Esophagus muscularis mucosa (tissue), 4 donors: ENCODE measurements around the gene VTI1A. TPM values are rescaled to one million over a fixed set of nuclear protein-coding genes. Genes with fewer than 3 reads are reported as not detected.

ENCODE experiments used
- DNase-seq: peaks from one replicate; pipeline ENCODE4 v3.0.0-alpha.2; 2017; ENCODE audit errors: extremely low spot score
- H3K27ac ChIP-seq, 4 donors: fragments of 200-600 bp; sonication (generic); replicated peaks in 1 of 4; 1 replicate in 3 of 4; 2 replicates in 1 of 4; pipeline ENCODE4 v1.5.1; 2016 to 2019; ENCODE audit warnings: mild to moderate bottlenecking in 1 of 4
- H3K27me3 ChIP-seq, 4 donors: fragments of 200-600 bp; sonication (generic); one replicate each; pipeline versions ENCODE4 v1.5.1 to v1.6.0; 2016 to 2019
- H3K36me3 ChIP-seq, 4 donors: fragments of 200-600 bp; sonication (generic); one replicate each; pipeline ENCODE4 v1.5.1; 2016 to 2019
- H3K4me1 ChIP-seq, 4 donors: fragments of 200-600 bp; sonication (generic); one replicate each; pipeline ENCODE4 v1.5.1; 2016 to 2019
- H3K4me3 ChIP-seq, 4 donors: fragments of 200-600 bp; sonication (generic); 1 replicate in 2 of 4; 2 replicates in 2 of 4; pipeline ENCODE4 v1.5.1; 2016 to 2019; ENCODE audit warnings: mild to moderate bottlenecking in 4 of 4, moderate library complexity in 1 of 4
- H3K9me3 ChIP-seq, 4 donors: fragments of 200-600 bp; sonication (generic); 1 replicate in 3 of 4; 2 replicates in 1 of 4; pipeline ENCODE4 v1.5.1; 2016 to 2019
- EP300 ChIP-seq: sonication (generic); formaldehyde crosslinking; IDR thresholded peaks from one replicate; pipeline ENCODE4 v1.6.1; 2017; ENCODE audit warnings: antibody characterized with exemption
- POLR2A ChIP-seq: fragments of 450-650 bp; IDR thresholded peaks from one replicate; pipeline ENCODE4 v1.6.1; 2017; ENCODE audit warnings: antibody characterized with exemption, moderate library complexity, mild to moderate bottlenecking, low read depth
- POLR2AphosphoS5 ChIP-seq, 2 donors: sonication (generic); formaldehyde crosslinking; IDR thresholded peaks; one replicate each; pipeline ENCODE4 v1.6.1; 2017; ENCODE audit warnings: antibody characterized with exemption in 2 of 2
- WGBS: methylation state at CpG from one replicate; pipeline ENCODE4 v1.1.5; 2018; 5-methylcytosine and 5-hydroxymethylcytosine counted together
- intact Hi-C: fragments of 100-400 bp; cut with DNase I; formaldehyde crosslinking; loops from one replicate; pipeline ENCODE4 v1.15.1; 2023
- total RNA-seq, 4 donors: library from RNA; depleted of rRNA; stranded (reverse); fragments of >200 nt; gene quantifications; one replicate each; pipeline versions ENCODE4 v1.1.0 to v1.2.1, GENCODE V29; 2016
- TF ChIP-seq, protein P1 (sequence below), 3 experiments: fragments of 200-600 bp in 2 of 3; fragments of 450-650 bp in 1 of 3; sonication (generic) in 2 of 3; IDR thresholded peaks; one replicate each; pipeline ENCODE4 v1.5.1; 2017 to 2019; ENCODE audit warnings: antibody characterized with exemption in 3 of 3, mild to moderate bottlenecking in 2 of 3, moderate library complexity in 1 of 3

The VTI1A gene
- total RNA-seq, 4 donors from 2014 or later = 27.6 to 42.7 (median 33.8) TPM

DNA sequence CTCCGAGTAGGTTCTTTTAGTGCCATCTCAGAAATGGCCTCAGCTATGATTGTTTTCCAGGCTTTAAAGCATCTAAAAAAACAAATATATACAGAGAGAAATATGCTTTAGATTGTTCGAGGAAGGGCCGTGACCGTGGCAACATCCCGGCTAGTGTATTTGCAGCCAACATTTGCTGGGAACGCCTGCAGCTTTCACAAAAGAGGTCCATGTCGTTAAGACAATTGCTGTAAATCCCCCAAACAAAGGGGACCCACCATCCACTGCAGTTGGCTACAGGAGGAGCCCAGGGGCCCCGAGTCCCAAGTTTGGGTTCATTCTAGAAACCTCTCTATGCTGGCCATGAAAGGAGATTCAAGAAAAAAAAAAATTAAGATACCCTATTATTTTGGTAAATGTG, 350.2 kb downstream of the VTI1A start:
- intact Hi-C loops = no loop called here
- H3K4me1 ChIP-seq = peaks cover 0 to 13% (median 9%) of the 10 kb centered on the region in 4 donors
- WGBS = 94% methylated on average over 8 of the region's 8 CpGs
- H3K27me3 ChIP-seq = no peaks in the 10 kb centered on the region
- H3K4me3 ChIP-seq = no peak overlapping the region
- no peak overlapping the region for H3K27ac ChIP-seq
- TF ChIP-seq, protein P1, sequence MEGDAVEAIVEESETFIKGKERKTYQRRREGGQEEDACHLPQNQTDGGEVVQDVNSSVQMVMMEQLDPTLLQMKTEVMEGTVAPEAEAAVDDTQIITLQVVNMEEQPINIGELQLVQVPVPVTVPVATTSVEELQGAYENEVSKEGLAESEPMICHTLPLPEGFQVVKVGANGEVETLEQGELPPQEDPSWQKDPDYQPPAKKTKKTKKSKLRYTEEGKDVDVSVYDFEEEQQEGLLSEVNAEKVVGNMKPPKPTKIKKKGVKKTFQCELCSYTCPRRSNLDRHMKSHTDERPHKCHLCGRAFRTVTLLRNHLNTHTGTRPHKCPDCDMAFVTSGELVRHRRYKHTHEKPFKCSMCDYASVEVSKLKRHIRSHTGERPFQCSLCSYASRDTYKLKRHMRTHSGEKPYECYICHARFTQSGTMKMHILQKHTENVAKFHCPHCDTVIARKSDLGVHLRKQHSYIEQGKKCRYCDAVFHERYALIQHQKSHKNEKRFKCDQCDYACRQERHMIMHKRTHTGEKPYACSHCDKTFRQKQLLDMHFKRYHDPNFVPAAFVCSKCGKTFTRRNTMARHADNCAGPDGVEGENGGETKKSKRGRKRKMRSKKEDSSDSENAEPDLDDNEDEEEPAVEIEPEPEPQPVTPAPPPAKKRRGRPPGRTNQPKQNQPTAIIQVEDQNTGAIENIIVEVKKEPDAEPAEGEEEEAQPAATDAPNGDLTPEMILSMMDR (IDR thresholded peaks at IDR 0.05) = no peak
- TF ChIP-seq POLR2A = no peak
- TF ChIP-seq EP300 = no peak
- no peak for TF ChIP-seq POLR2AphosphoS5 (IDR thresholded peaks at IDR 0.05)
- no peaks in the 10 kb centered on the region for H3K36me3 ChIP-seq
- H3K9me3 ChIP-seq = no peaks in the 10 kb centered on the region
- no peak for DNase-seq

DNA sequence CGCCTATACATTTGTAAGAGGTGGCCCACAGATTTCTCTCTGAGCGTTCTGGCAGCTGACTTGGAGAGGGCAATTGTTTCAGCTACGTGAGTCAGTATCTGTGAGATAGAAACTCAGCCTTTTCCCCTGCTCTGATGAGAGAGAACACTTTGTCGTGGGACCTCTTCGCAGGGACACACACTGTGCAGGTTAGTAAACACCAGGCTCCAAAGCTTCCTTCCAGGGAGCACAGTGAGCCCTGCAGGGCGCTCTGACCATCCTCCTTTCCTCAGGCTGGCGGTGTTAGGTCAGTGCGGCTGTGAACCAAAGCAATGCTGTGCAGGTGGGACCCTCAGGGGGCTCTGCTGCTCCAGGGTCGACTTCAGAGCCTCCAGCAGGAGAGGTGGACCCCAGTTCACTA, 350.8 kb downstream of the VTI1A start:
- H3K4me3 ChIP-seq = no peak overlapping the region
- H3K27me3 ChIP-seq = no peaks in the 10 kb centered on the region
- no peaks in the 10 kb centered on the region for H3K36me3 ChIP-seq
- no peak for DNase-seq
- H3K27ac ChIP-seq = no peak overlapping the region
- WGBS = 91% methylated on average over 8 of the region's 9 CpGs
- intact Hi-C loops = no loop called here
- peaks cover 0 to 9% (median 7%) of the 10 kb centered on the region in 4 donors for H3K4me1 ChIP-seq
- H3K9me3 ChIP-seq = no peaks in the 10 kb centered on the region
- TF ChIP-seq, protein P1 (IDR thresholded peaks at IDR 0.05) = no peak
- TF ChIP-seq POLR2A = no peak
- TF ChIP-seq POLR2AphosphoS5 (IDR thresholded peaks at IDR 0.05) = no peak
- no peak for TF ChIP-seq EP300

DNA sequence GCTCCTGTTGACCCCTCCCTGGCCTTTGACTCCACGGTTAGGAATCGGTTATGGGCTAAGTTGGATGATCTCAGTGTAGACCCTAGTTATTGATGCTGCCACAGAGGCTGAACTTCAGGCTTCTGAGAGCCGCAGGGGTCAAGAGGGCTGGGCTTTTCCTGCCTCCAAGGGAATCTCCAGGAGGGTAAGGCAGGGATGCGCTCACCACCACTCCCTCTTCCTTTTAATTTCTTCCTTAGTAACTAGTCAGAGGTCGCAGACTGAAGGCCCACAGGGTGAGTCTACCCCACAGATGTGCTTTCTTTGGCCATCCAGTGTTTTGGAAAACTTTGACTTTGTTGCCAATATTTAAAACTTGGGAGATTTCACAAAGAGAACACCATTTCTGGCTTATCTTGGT, 352.0 kb downstream of the VTI1A start:
- no peak overlapping the region for H3K27ac ChIP-seq
- intact Hi-C loops = no loop called here
- WGBS = 94% methylated on average over 5 of the region's 5 CpGs

DNA sequence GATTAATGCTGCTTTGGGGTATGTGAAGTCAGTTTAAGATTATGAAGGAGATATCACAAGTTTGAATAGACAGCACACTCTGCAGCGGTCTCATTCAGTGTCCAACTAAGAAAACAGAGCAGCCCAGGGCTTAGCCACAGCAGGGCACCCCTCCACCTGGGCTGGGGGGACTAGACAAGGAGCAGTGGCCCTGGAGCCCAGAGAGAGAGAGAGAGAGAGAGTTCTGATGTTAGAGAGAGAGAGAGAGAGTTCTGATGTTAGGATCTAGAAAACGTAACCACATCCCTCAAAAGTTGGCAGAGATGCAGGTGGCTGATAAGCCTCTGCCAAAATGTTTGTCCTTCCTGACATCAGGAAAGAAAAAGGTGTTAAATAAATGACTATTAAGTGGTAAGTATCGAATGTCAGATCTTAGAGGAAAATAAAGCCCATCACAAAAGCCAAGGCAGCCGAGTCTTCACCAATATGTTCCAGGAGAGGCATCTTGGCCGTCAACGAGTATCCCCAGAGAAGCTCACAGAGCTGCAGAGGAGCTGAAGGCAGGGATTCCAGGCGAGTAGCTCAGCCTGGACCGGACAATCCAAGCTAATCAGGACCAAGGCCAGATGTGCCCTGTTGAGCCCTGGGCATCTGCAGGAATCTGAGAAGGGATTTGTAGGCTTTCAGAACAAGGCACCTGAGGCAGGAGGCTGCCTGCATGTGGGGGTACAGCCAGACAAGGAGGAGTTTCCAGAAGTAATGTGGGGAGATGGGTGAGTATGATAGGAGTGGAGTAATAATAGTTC, 352.9 kb downstream of the VTI1A start:
- no peak for TF ChIP-seq POLR2AphosphoS5 (IDR thresholded peaks at IDR 0.05)
- H3K4me3 ChIP-seq = no peak overlapping the region
- no peaks in the 10 kb centered on the region for H3K4me1 ChIP-seq
- no peaks in the 10 kb centered on the region for H3K36me3 ChIP-seq
- no peaks in the 10 kb centered on the region for H3K9me3 ChIP-seq
- H3K27me3 ChIP-seq = no peaks in the 10 kb centered on the region
- no peak for DNase-seq
- intact Hi-C loops = no loop called here
- H3K27ac ChIP-seq = no peak overlapping the region
- 79% methylated on average over 8 of the region's 8 CpGs for WGBS

More for the DNA sequence above, 352.0 kb downstream of the VTI1A start:
- Histone ChIP-seq H3K27me3 (no peaks in the 10 kb centered on the region), H3K9me3 (no peaks in the 10 kb centered on the region), H3K36me3 (no peaks in the 10 kb centered on the region), H3K4me3 (no peak overlapping the region), H3K4me1 (no peaks in the 10 kb centered on the region)
- TF ChIP-seq, protein P1 (IDR thresholded peaks at IDR 0.05) = no peak
- no peak for TF ChIP-seq EP300
- no peak for TF ChIP-seq POLR2AphosphoS5 (IDR thresholded peaks at IDR 0.05)
- TF ChIP-seq POLR2A = no peak
- no peak for DNase-seq

DNA sequence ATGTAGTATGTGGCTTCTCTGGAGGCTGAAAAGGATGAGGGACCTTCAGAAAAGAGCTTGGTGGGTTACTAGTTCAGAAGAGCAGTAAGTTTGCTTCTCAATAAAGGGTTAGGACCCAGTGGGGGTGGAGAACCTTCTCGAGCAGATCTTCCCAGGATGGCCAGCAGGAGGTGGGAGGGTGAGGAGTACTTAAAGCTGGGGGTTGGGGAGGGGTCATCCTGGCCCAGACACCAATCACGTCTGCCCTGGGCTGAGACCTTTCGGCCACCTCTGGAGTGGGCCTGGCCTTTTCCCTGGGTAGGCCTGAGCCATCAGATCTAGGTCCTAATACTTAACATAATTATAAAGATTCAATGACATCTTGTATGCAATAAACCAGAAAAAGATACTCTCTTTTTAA, 354.0 kb downstream of the VTI1A start:
- WGBS = 90% methylated on average over 3 of the region's 3 CpGs
- no peaks in the 10 kb centered on the region for H3K36me3 ChIP-seq
- intact Hi-C loops = no loop called here
- H3K4me1 ChIP-seq = no peaks in the 10 kb centered on the region
- no peaks in the 10 kb centered on the region for H3K9me3 ChIP-seq
- TF ChIP-seq POLR2AphosphoS5 (IDR thresholded peaks at IDR 0.05) (no peak), POLR2A (no peak), EP300 (no peak)
- TF ChIP-seq, protein P1 (IDR thresholded peaks at IDR 0.05) = no peak
- DNase-seq = no peak
- no peak overlapping the region for H3K4me3 ChIP-seq
- no peaks in the 10 kb centered on the region for H3K27me3 ChIP-seq
- no peak overlapping the region for H3K27ac ChIP-seq
